Thyroid gland (tissue), 4 donors: ENCODE data around the gene MRFAP1.

Experiments used
- POLR2A ChIP-seq, 2 donors: fragments of 450-650 bp; IDR thresholded peaks; one replicate each; pipeline ENCODE4 v1.6.1; 2017; ENCODE audit warnings: antibody characterized with exemption in 2 of 2, mild to moderate bottlenecking in 2 of 2, moderate library complexity in 1 of 2
- TF ChIP-seq, protein P1 (sequence below), 6 experiments: fragments of 200-600 bp in 3 of 6; fragments of 450-650 bp in 3 of 6; sonication (generic) in 3 of 6; IDR thresholded peaks; one replicate each; pipeline ENCODE4 v1.5.1; 2016 to 2019; ENCODE audit warnings: antibody characterized with exemption in 6 of 6, mild to moderate bottlenecking in 2 of 6, inconsistent platforms in 1 of 6, moderate library complexity in 1 of 6

DNA sequence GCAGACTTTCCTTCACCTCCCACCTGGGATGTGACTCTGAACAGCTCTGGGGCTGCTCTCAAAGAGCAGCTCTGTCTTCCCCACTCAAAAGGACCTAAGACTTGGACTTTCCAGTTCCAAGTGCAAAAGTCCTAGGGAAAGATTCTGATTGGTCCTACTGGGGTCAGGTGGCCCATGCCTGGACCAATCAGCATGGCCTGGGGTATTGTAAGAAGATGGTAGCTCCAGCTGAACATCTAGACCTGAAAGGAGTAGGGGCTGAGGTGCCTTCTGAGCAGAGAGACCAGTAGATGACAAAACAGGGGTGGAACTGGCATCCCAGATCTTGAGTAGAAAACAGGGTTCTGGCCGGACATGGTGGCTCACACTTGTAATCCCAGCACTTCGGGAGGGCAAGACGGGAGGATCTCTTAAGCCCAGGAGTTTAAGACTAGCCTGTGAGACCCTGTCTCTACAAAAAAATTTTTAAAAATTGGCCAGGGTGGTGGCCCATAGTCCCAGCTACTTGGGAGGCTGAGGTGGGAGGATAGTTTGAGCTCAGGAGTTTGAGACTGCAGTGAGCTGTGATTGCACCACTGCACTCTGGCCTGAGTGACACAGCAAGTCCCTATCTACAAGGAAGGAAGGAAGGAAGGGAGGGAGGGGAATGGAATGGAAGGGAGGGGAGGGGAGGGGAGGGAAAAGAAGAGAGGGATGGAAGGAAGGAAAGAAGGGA lies 27.4 kb upstream of the MRFAP1 start:
- TF ChIP-seq, protein P1, sequence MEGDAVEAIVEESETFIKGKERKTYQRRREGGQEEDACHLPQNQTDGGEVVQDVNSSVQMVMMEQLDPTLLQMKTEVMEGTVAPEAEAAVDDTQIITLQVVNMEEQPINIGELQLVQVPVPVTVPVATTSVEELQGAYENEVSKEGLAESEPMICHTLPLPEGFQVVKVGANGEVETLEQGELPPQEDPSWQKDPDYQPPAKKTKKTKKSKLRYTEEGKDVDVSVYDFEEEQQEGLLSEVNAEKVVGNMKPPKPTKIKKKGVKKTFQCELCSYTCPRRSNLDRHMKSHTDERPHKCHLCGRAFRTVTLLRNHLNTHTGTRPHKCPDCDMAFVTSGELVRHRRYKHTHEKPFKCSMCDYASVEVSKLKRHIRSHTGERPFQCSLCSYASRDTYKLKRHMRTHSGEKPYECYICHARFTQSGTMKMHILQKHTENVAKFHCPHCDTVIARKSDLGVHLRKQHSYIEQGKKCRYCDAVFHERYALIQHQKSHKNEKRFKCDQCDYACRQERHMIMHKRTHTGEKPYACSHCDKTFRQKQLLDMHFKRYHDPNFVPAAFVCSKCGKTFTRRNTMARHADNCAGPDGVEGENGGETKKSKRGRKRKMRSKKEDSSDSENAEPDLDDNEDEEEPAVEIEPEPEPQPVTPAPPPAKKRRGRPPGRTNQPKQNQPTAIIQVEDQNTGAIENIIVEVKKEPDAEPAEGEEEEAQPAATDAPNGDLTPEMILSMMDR (IDR thresholded peaks at IDR 0.05), result no peak
- no peak for TF ChIP-seq POLR2A (IDR thresholded peaks at IDR 0.05)
